ENCODE results near the gene MAP7D2.

Gene MAP7D2

GRCh38 chrX:19972984-19973383, 143.7 kb downstream of the MAP7D2 start:
- Histone ChIP-seq H3K4me3 (ENCODE audit: low read length) (no peak overlapping the region), H3K36me3 (replicated peaks; ENCODE audit: low read depth, low read length) (no peaks in the 10 kb centered on the region), H3K9me3 (ENCODE audit: insufficient read depth, low read length) (no peaks in the 10 kb centered on the region), H3K4me2 (ENCODE audit: low read length) (peak overlapping the region; percentile 15), H4K20me1 (ENCODE audit: insufficient read depth, low read length) (no peaks in the 10 kb centered on the region), H2AFZ (ENCODE audit: low read depth, low read length) (no peak overlapping the region), H3K27me3 (ENCODE audit: low read depth, low read length) (no peaks in the 10 kb centered on the region), H3K4me1 (ENCODE audit: low read length) (peaks cover 25% of the 10 kb centered on the region), H3K9ac (ENCODE audit: low read length) (no peak overlapping the region), H3K27ac (ENCODE audit: low read length) (no peak overlapping the region), H3K79me2 (ENCODE audit: low read length) (peaks cover 4% of the 10 kb centered on the region; the same call in 1 of the 2 replicates)
- TF ChIP-seq EZH2phosphoT487 (IDR thresholded peaks at IDR 0.05; ENCODE audit: low read depth) (no peak), CTCF (IDR thresholded peaks at IDR 0.05; ENCODE audit: low read depth, low read length) (no peak)

GRCh38 chrX:19968276-19968675, 148.4 kb downstream of the MAP7D2 start:
- no peak overlapping the region for H3K9ac ChIP-seq (ENCODE audit: low read length)
- peaks cover 7% of the 10 kb centered on the region; the same call in 1 of the 2 replicates for H3K27me3 ChIP-seq (ENCODE audit: low read depth, low read length)
- no peak overlapping the region for H3K27ac ChIP-seq (ENCODE audit: low read length)
- TF ChIP-seq CTCF (IDR thresholded peaks at IDR 0.05; ENCODE audit: low read depth, low read length) (no peak), EZH2phosphoT487 (IDR thresholded peaks at IDR 0.05; ENCODE audit: low read depth) (no peak)
- peaks cover 51% of the 10 kb centered on the region for H3K4me1 ChIP-seq (ENCODE audit: low read length)
- H3K36me3 ChIP-seq (replicated peaks; ENCODE audit: low read depth, low read length): peaks cover 26% of the 10 kb centered on the region
- no peak overlapping the region for H3K4me3 ChIP-seq (ENCODE audit: low read length)
- H4K20me1 ChIP-seq (ENCODE audit: insufficient read depth, low read length): no peaks in the 10 kb centered on the region
- H2AFZ ChIP-seq (ENCODE audit: low read depth, low read length): no peak overlapping the region
- no peaks in the 10 kb centered on the region; the same call in 1 of the 2 replicates for H3K9me3 ChIP-seq (ENCODE audit: insufficient read depth, low read length)
- H3K79me2 ChIP-seq (ENCODE audit: low read length): no peaks in the 10 kb centered on the region
- H3K4me2 ChIP-seq (ENCODE audit: low read length): no peak overlapping the region

GRCh38 chrX:19966056-19966455, 150.7 kb downstream of the MAP7D2 start:
- no peak for TF ChIP-seq EZH2phosphoT487 (IDR thresholded peaks at IDR 0.05; ENCODE audit: low read depth)
- TF ChIP-seq CTCF (IDR thresholded peaks at IDR 0.05; ENCODE audit: low read depth, low read length): no peak

GRCh38 chrX:19964017-19964710, 152.5 kb downstream of the MAP7D2 start:
- TF ChIP-seq CTCF (IDR thresholded peaks at IDR 0.05; ENCODE audit: low read depth, low read length) (no peak), EZH2phosphoT487 (IDR thresholded peaks at IDR 0.05; ENCODE audit: low read depth) (no peak)

More at GRCh38 chrX:19966056-19966455, 150.7 kb downstream of the MAP7D2 start:
- Histone ChIP-seq H2AFZ (ENCODE audit: low read depth, low read length) (no peak overlapping the region), H3K4me3 (ENCODE audit: low read length) (no peak overlapping the region), H3K36me3 (replicated peaks; ENCODE audit: low read depth, low read length) (peaks cover 28% of the 10 kb centered on the region), H4K20me1 (ENCODE audit: insufficient read depth, low read length) (no peaks in the 10 kb centered on the region), H3K79me2 (ENCODE audit: low read length) (no peaks in the 10 kb centered on the region), H3K9me3 (ENCODE audit: insufficient read depth, low read length) (no peaks in the 10 kb centered on the region; the same call in 1 of the 2 replicates), H3K27ac (ENCODE audit: low read length) (no peak overlapping the region), H3K4me1 (ENCODE audit: low read length) (peaks cover 54% of the 10 kb centered on the region), H3K9ac (ENCODE audit: low read length) (no peak overlapping the region), H3K27me3 (ENCODE audit: low read depth, low read length) (peaks cover 7% of the 10 kb centered on the region; the same call in 1 of the 2 replicates), H3K4me2 (ENCODE audit: low read length) (no peak overlapping the region)

More at GRCh38 chrX:19964017-19964710, 152.5 kb downstream of the MAP7D2 start:
- Histone ChIP-seq H3K36me3 (replicated peaks; ENCODE audit: low read depth, low read length) (peaks cover 28% of the 10 kb centered on the region), H3K4me2 (ENCODE audit: low read length) (peak overlapping the region; percentile 86), H4K20me1 (ENCODE audit: insufficient read depth, low read length) (no peaks in the 10 kb centered on the region), H3K27me3 (ENCODE audit: low read depth, low read length) (peaks cover 7% of the 10 kb centered on the region; the same call in 1 of the 2 replicates), H3K9me3 (ENCODE audit: insufficient read depth, low read length) (no peaks in the 10 kb centered on the region; the same call in 1 of the 2 replicates), H2AFZ (ENCODE audit: low read depth, low read length) (peak overlapping the region; percentile 46; the same call in 1 of the 2 replicates), H3K9ac (ENCODE audit: low read length) (peak overlapping the region; percentile 55), H3K4me1 (ENCODE audit: low read length) (peaks cover 62% of the 10 kb centered on the region), H3K4me3 (ENCODE audit: low read length) (peak overlapping the region; percentile 48), H3K79me2 (ENCODE audit: low read length) (no peaks in the 10 kb centered on the region; the same call in 1 of the 2 replicates), H3K27ac (ENCODE audit: low read length) (peak overlapping the region; percentile 73)
